ENCODE results near the gene NLK.

DNA sequence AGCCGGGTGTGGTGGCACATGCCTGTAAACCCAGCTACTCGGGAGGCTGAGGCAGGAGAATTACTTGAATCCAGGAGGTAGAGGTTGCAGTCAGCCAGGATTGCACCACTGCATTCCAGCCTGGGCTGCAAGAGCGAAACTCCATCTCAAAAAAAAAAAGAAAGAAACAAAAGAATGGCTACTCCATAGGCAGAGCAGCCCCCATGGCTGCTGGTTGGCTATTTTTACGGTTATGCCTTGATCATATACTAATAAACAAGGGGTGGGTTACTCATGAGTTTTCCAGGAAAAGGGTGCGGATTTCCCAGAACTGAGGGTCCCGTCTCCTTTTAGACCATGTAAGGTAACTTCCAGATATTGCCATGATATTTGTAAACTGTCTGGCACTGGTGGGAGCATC, 200.3 kb downstream of the NLK start:
- no peak for TF ChIP-seq POLR2A (IDR thresholded peaks at IDR 0.05)
- TF ChIP-seq, protein P1, sequence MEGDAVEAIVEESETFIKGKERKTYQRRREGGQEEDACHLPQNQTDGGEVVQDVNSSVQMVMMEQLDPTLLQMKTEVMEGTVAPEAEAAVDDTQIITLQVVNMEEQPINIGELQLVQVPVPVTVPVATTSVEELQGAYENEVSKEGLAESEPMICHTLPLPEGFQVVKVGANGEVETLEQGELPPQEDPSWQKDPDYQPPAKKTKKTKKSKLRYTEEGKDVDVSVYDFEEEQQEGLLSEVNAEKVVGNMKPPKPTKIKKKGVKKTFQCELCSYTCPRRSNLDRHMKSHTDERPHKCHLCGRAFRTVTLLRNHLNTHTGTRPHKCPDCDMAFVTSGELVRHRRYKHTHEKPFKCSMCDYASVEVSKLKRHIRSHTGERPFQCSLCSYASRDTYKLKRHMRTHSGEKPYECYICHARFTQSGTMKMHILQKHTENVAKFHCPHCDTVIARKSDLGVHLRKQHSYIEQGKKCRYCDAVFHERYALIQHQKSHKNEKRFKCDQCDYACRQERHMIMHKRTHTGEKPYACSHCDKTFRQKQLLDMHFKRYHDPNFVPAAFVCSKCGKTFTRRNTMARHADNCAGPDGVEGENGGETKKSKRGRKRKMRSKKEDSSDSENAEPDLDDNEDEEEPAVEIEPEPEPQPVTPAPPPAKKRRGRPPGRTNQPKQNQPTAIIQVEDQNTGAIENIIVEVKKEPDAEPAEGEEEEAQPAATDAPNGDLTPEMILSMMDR (IDR thresholded peaks at IDR 0.05), result no peak
